ENCODE data around the gene SPAG17. TPM values are rescaled to one million over a fixed set of nuclear protein-coding genes. Genes with fewer than 3 reads are reported as not detected.

SPAG17 gene
- total RNA-seq, 1 experiment from 2014 or later: 0.52 TPM

GRCh38 chr1:118149799-118150198 is 35.2 kb downstream of the SPAG17 start (continued):
- TF ChIP-seq, protein P1, sequence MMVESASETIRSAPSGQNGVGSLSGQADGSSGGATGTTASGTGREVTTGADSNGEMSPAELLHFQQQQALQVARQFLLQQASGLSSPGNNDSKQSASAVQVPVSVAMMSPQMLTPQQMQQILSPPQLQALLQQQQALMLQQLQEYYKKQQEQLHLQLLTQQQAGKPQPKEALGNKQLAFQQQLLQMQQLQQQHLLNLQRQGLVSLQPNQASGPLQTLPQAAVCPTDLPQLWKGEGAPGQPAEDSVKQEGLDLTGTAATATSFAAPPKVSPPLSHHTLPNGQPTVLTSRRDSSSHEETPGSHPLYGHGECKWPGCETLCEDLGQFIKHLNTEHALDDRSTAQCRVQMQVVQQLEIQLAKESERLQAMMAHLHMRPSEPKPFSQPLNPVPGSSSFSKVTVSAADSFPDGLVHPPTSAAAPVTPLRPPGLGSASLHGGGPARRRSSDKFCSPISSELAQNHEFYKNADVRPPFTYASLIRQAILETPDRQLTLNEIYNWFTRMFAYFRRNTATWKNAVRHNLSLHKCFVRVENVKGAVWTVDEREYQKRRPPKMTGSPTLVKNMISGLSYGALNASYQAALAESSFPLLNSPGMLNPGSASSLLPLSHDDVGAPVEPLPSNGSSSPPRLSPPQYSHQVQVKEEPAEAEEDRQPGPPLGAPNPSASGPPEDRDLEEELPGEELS (CRISPR knock-in tag; IDR thresholded peaks at IDR 0.05): no peak
- no peak for TF ChIP-seq CBFB (CRISPR knock-in tag; IDR thresholded peaks at IDR 0.05; ENCODE audit: low read depth)
- no peak for TF ChIP-seq ZNF671 (CRISPR knock-in tag; IDR thresholded peaks at IDR 0.05)
- no peak for TF ChIP-seq ZNF416 (CRISPR knock-in tag; IDR thresholded peaks at IDR 0.05)
- TF ChIP-seq MXD4 (CRISPR knock-in tag; IDR thresholded peaks at IDR 0.05; ENCODE audit: borderline replicate concordance): no peak
- TF ChIP-seq ZSCAN18 (CRISPR knock-in tag; IDR thresholded peaks at IDR 0.05): no peak

DNA sequence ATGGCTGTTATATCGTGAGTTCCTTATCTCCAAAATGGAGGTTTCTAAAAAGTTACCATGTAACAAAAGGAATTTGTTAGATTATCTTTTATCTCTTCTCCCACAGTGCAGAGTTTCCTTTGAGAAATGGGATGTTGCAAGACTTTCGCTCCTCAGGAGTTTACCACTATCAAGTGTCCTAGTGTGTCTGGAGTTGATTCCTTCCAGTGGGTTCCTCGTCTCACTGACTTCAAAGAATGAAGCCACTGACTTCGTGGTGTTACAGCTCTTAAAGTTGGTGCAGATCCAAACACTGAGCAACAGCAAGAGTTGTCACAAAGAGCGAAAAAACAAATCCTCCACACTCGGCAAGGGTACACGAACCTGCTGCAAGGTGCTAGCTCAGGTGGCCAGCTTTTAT is 37.0 kb downstream of the SPAG17 start:
- Mint-ChIP-seq H3K27me3 (ENCODE audit: low read depth) (no peaks in the 10 kb centered on the region), H3K4me1 (peaks cover 16% of the 10 kb centered on the region), H3K9me3 (peaks cover 7% of the 10 kb centered on the region), H3K4me3 (no peak overlapping the region), H3K36me3 (0 out of 2 replicates have a peak, but pooled peaks cover 5% of the 10 kb centered on the region), H3K27ac (no peak overlapping the region)
- TF ChIP-seq USF1 (CRISPR knock-in tag; IDR thresholded peaks at IDR 0.05): no peak
- ChIA-PET POLR2A (no interaction called here), CTCF (no interaction called here)
- DNase-seq (ENCODE audit: low spot score) (no peak), ATAC-seq (no peak)

- no peaks in the 10 kb centered on the region for H3K27me3 Mint-ChIP-seq (ENCODE audit: low read depth)
- ChIA-PET POLR2A (interaction anchor here (0.5 kb wide), 1 partner anchor 65 kb away, joined by 3 read pairs; no protein-coding TSS in a partner anchor), CTCF (no interaction called here)
- no peak overlapping the region for H3K4me3 Mint-ChIP-seq
- TF ChIP-seq PRRX2 (CRISPR knock-in tag; IDR thresholded peaks at IDR 0.05) (no peak), ZNF396 (CRISPR knock-in tag; IDR thresholded peaks at IDR 0.05; ENCODE audit: borderline replicate concordance) (no peak), EMX1 (CRISPR knock-in tag; IDR thresholded peaks at IDR 0.05) (no peak), ZNF671 (CRISPR knock-in tag; IDR thresholded peaks at IDR 0.05) (no peak), JAZF1 (CRISPR knock-in tag; IDR thresholded peaks at IDR 0.05) (no peak), ZNF317 (CRISPR knock-in tag; IDR thresholded peaks at IDR 0.05; ENCODE audit: borderline replicate concordance, low read depth) (no peak), TCF7 (CRISPR knock-in tag; IDR thresholded peaks at IDR 0.05; ENCODE audit: low read depth) (no peak), MAX (CRISPR knock-in tag; IDR thresholded peaks at IDR 0.05) (no peak), ZSCAN18 (CRISPR knock-in tag; IDR thresholded peaks at IDR 0.05) (no peak), ZNF219 (CRISPR knock-in tag; IDR thresholded peaks at IDR 0.05; ENCODE audit: borderline replicate concordance) (no peak), ZNF263 (CRISPR knock-in tag; IDR thresholded peaks at IDR 0.05; ENCODE audit: low read depth) (no peak), ATF1 (CRISPR knock-in tag; IDR thresholded peaks at IDR 0.05) (no peak), HMGA2 (CRISPR knock-in tag; IDR thresholded peaks at IDR 0.05) (no peak), IRF2 (CRISPR knock-in tag; IDR thresholded peaks at IDR 0.05; ENCODE audit: borderline replicate concordance, low read depth) (no peak), SP1 (CRISPR knock-in tag; conservative IDR thresholded peaks at IDR 0.05) (no peak), TEAD4 (CRISPR knock-in tag; IDR thresholded peaks at IDR 0.05) (no peak), JUN (CRISPR knock-in tag; IDR thresholded peaks at IDR 0.05) (no peak)
- H3K4me1 Mint-ChIP-seq: peaks cover 16% of the 10 kb centered on the region
- H3K36me3 Mint-ChIP-seq: 0 out of 2 replicates have a peak, but pooled peaks cover 5% of the 10 kb centered on the region
- ATAC-seq: no peak
- DNase-seq (ENCODE audit: low spot score): no peak
- H3K27ac Mint-ChIP-seq: no peak overlapping the region
- H3K9me3 Mint-ChIP-seq: peaks cover 7% of the 10 kb centered on the region
Observed at GRCh38 chr1:118147522-118147921, 37.5 kb downstream of the SPAG17 start.

All from WTC11 (cell line).